Measurements from ENCODE around the gene SEZ6L2.
A peak's percentile ranks its signal among the peaks of the same experiment; 100 is the strongest.

SEZ6L2 gene

DNA sequence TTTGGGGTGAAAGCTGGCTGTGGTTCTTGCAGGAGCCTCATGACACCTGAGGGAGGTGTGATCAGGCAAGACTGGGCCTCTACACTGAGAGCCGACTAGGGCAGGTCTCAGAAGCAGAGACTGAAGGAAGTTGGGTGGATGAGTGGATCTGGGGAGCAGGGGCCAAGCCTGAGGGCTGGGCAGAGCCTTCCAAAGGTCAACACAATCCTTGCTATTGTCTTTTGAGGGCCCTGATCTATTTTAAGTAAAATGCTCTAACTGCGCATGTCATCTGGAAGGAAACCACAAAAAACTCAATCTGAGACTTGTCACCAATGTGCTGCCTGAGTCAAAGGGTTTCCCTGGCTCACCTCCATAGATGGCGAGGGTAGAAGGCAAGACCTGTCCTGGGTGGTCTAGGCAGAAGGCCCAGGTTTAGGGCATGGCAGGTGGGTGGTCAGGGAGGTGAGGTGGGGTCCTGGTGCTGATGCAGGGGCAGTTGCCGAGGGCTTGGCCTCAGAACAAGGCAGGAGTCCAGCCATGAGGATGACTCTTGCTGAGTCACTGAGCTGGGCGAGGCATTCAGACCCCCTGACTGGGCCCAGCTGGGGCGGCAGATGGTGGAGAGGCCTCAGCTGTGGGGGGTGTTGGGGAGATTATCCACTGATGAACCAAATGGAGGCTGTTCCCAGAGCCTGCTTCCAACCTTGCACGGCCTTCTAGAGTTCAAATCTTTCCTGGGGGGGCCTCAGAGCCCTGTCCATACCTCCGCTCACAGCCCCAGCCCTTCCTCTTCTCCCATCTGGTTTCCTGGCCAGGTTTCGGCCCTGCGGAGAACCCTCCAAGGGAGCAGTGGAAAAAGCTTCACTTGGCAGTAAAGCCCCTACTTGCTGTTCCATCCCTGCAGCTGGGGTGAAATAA, 74.0 kb downstream of the SEZ6L2 start:
- Histone ChIP-seq H3K27ac (ENCODE audit: extremely low read depth, low read depth, low read length) (no peak overlapping the region), H3K4me1 (ENCODE audit: control insufficient read depth, insufficient read depth, low read length) (0 out of 2 replicates have a peak, but pooled peaks cover 2% of the 10 kb centered on the region), H3K36me3 (ENCODE audit: control insufficient read depth in 2 of 2, insufficient read depth in 1 of 2, low read length in 2 of 2) (peaks cover 0 to 8% of the 10 kb centered on the region in 2 experiments; a peak in 2 of 3 replicates), H3K9me3 (ENCODE audit: control insufficient read depth, insufficient read depth, low read depth, low read length) (no peaks in the 10 kb centered on the region), H3K4me3 (ENCODE audit: low read depth, low read length) (no peak overlapping the region)
- POLR2A ChIA-PET, result interaction anchor here (0.7 to 1.9 kb wide), 8 partner anchors 9 to 585 kb away, joined by 3 to 8 read pairs (median 4); partner anchors contain the start of genes PAGR1 and PRRT2
- CTCF ChIA-PET, result interaction anchor here (0.6 to 6.1 kb wide), 5 partner anchors 9 to 207 kb away, joined by 3 to 36 read pairs (median 3); partner anchors contain the start of gene PAGR1
- TF ChIP-seq GLIS1 (tag by site-specific recombination; IDR thresholded peaks at IDR 0.05) (peak; percentile 85), ZNF248 (tag by site-specific recombination; IDR thresholded peaks at IDR 0.05) (no peak), ZNF571 (tag by site-specific recombination; IDR thresholded peaks at IDR 0.05) (no peak), OVOL3 (tag by site-specific recombination; IDR thresholded peaks at IDR 0.05) (no peak), ZNF341 (tag by site-specific recombination; IDR thresholded peaks at IDR 0.05; ENCODE audit: low read depth) (peak; percentile 46; the same call in 1 of the 2 replicates), ZNF335 (tag by site-specific recombination; conservative IDR thresholded peaks at IDR 0.05) (0 out of 2 replicates have a peak, but pooled peaks have one; percentile 35), ZIC2 (tag by site-specific recombination; IDR thresholded peaks at IDR 0.05) (peak; percentile 94), GLIS2 (tag by site-specific recombination; IDR thresholded peaks at IDR 0.05) (peak; percentile 40; the same call in 1 of the 2 replicates)

DNA sequence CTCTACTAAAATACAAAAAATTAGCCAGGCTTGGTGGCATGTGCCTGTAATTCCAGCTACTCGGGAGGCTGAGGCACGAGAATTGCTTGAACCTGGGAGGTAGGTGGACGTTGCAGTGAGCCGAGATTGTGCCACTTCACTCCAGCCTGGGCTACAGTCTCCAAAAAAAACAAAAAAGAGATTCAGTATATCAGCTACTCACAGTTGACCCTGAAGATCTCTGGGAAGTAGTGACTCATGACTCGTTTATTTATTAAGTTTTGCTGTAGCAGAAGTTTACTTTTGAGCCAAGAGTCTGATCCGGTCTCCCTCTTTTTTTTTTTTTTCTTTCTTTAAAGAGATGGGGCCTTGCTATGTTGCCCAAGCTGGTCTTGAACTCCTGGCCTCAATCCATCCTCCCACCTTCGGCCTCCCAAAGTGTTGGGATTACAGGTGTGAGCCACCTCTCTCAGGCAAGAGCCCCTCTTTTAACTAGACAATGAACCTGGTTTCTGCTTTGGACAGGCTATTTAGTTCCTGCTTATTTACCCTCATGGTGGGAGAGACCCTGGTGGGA, 74.7 kb downstream of the SEZ6L2 start:
- POLR2A ChIA-PET, result interaction anchor here (0.6 to 1.9 kb wide), 9 partner anchors 8 to 1267 kb away, joined by 3 to 6 read pairs (median 3); partner anchors contain the start of gene PAGR1
- peaks cover 2 to 14% of the 10 kb centered on the region in 2 experiments; a peak in 2 of 3 replicates for H3K36me3 ChIP-seq (ENCODE audit: control insufficient read depth in 2 of 2, insufficient read depth in 1 of 2, low read length in 2 of 2)
- no peak overlapping the region for H3K4me3 ChIP-seq (ENCODE audit: low read depth, low read length)
- CTCF ChIA-PET, result interaction anchor here (0.8 to 6.1 kb wide), 4 partner anchors 8 to 208 kb away, joined by 3 to 36 read pairs (median 20); partner anchors contain the start of gene PAGR1
- H3K27ac ChIP-seq (ENCODE audit: extremely low read depth, low read depth, low read length), result no peak overlapping the region
- no peaks in the 10 kb centered on the region for H3K9me3 ChIP-seq (ENCODE audit: control insufficient read depth, insufficient read depth, low read depth, low read length)
- TF ChIP-seq, protein P1, sequence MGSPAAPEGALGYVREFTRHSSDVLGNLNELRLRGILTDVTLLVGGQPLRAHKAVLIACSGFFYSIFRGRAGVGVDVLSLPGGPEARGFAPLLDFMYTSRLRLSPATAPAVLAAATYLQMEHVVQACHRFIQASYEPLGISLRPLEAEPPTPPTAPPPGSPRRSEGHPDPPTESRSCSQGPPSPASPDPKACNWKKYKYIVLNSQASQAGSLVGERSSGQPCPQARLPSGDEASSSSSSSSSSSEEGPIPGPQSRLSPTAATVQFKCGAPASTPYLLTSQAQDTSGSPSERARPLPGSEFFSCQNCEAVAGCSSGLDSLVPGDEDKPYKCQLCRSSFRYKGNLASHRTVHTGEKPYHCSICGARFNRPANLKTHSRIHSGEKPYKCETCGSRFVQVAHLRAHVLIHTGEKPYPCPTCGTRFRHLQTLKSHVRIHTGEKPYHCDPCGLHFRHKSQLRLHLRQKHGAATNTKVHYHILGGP (tag by site-specific recombination; IDR thresholded peaks at IDR 0.05), result no peak
- TF ChIP-seq ZNF654 (tag by site-specific recombination; IDR thresholded peaks at IDR 0.05; ENCODE audit: low read depth) (0 out of 2 replicates have a peak, but pooled peaks have one; percentile 1), ZNF366 (tag by site-specific recombination; conservative IDR thresholded peaks at IDR 0.05) (0 out of 2 replicates have a peak, but pooled peaks have one; percentile 11), ZNF394 (tag by site-specific recombination; IDR thresholded peaks at IDR 0.05; ENCODE audit: borderline replicate concordance) (peak; percentile 59; the same call in 1 of the 2 replicates), GLIS1 (tag by site-specific recombination; IDR thresholded peaks at IDR 0.05) (peak; percentile 20; the same call in 1 of the 2 replicates)
- H3K4me1 ChIP-seq (ENCODE audit: control insufficient read depth, insufficient read depth, low read length), result peaks cover 7% of the 10 kb centered on the region; the same call in 1 of the 2 replicates

DNA sequence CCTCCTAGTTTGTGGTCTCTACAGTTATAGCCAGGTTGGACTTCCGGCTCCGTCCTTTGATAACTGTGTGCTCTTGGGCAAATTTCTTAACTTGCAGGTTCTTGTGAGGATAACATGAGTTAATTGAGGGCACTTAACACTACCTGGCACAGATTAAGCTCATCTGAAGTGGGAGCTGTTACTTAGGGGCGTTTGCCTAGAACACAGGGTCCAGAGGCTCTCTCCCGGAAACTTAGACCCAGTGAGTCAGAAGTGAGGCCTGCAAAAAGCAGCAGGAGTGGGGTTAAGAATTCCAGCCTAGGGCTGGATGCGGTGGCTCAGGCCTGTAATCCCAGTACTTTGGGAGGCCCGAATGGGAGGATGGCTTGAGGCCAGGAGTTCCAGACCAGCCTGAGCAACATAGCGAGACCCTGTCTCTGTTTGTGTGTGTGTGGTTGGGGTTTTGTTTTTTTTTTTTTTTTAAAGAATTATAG, 77.7 kb downstream of the SEZ6L2 start:
- no peak overlapping the region for H3K4me3 ChIP-seq (ENCODE audit: low read depth, low read length)
- ChIA-PET POLR2A (interaction anchor here (0.6 to 7.5 kb wide), 11 partner anchors 8 to 815 kb away, joined by 3 to 106 read pairs (median 5); partner anchors contain the start of genes HIRIP3, INO80E and MAZ), CTCF (interaction anchor here (1.6 to 7.2 kb wide), 3 partner anchors 21 to 210 kb away, joined by 3 to 74 read pairs (median 6); partner anchors contain the start of gene TLCD3B)
- H3K4me1 ChIP-seq (ENCODE audit: control insufficient read depth, insufficient read depth, low read length), result peaks cover 13% of the 10 kb centered on the region; the same call in 1 of the 2 replicates
- TF ChIP-seq ZNF155 (tag by site-specific recombination; IDR thresholded peaks at IDR 0.05) (no peak), ZNF600 (tag by site-specific recombination; IDR thresholded peaks at IDR 0.05) (peak; percentile 56), ZNF157 (tag by site-specific recombination; IDR thresholded peaks at IDR 0.05) (no peak), ZNF707 (tag by site-specific recombination; IDR thresholded peaks at IDR 0.05) (0 out of 2 replicates have a peak, but pooled peaks have one; percentile 31), ZNF664 (tag by site-specific recombination; IDR thresholded peaks at IDR 0.05) (no peak), ZBTB21 (tag by site-specific recombination; IDR thresholded peaks at IDR 0.05) (no peak)
- TF ChIP-seq, protein P2, sequence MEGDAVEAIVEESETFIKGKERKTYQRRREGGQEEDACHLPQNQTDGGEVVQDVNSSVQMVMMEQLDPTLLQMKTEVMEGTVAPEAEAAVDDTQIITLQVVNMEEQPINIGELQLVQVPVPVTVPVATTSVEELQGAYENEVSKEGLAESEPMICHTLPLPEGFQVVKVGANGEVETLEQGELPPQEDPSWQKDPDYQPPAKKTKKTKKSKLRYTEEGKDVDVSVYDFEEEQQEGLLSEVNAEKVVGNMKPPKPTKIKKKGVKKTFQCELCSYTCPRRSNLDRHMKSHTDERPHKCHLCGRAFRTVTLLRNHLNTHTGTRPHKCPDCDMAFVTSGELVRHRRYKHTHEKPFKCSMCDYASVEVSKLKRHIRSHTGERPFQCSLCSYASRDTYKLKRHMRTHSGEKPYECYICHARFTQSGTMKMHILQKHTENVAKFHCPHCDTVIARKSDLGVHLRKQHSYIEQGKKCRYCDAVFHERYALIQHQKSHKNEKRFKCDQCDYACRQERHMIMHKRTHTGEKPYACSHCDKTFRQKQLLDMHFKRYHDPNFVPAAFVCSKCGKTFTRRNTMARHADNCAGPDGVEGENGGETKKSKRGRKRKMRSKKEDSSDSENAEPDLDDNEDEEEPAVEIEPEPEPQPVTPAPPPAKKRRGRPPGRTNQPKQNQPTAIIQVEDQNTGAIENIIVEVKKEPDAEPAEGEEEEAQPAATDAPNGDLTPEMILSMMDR (tag by site-specific recombination; IDR thresholded peaks at IDR 0.05), result no peak
- peaks cover 24 to 35% of the 10 kb centered on the region in 2 experiments for H3K36me3 ChIP-seq (ENCODE audit: control insufficient read depth in 2 of 2, insufficient read depth in 1 of 2, low read length in 2 of 2)
- H3K27ac ChIP-seq (ENCODE audit: extremely low read depth, low read depth, low read length), result no peak overlapping the region; the same call in 1 of the 2 replicates
- no peaks in the 10 kb centered on the region for H3K9me3 ChIP-seq (ENCODE audit: control insufficient read depth, insufficient read depth, low read depth, low read length)
